Epithelial cell of proximal tubule (primary cell): Measurements from ENCODE around the gene HNRNPM. TPM values are rescaled to one million over a fixed set of nuclear protein-coding genes. Genes with fewer than 3 reads are reported as not detected.
"Not testable (repeated sequence)": the region's sequence is repeated elsewhere in the genome, so short reads cannot be mapped to it uniquely, and the experiment has no call there.

ENCODE experiments used
- DNase-seq: peaks from one replicate; pipeline ENCODE4 v3.0.0-alpha.2; 2011; ENCODE audit warnings: low read depth
- H3K4me3 ChIP-seq: 2 replicates; pipeline ENCODE4 v1.5.1; 2011; ENCODE audit warnings: low read depth, mild to moderate bottlenecking, low read length
- CTCF ChIP-seq: conservative IDR thresholded peaks from 2 replicates; pipeline ENCODE4 v1.5.1; 2012; ENCODE audit warnings: low read depth, mild to moderate bottlenecking, low read length
- total RNA-seq: library from RNA; depleted of rRNA; stranded (reverse); fragments of >200 nt; gene quantifications from 2 replicates; pipeline ENCODE4 v1.2.3, GENCODE V29; 2015

The HNRNPM gene
- total RNA-seq, 1 donor from 2014 or later = 134 TPM

- no peak for DNase-seq
- no peak overlapping the region for H3K4me3 ChIP-seq
- no peak for TF ChIP-seq CTCF
Measured at GRCh38 chr19:8426283-8426682, 18.5 kb upstream of the HNRNPM start.

- no peak overlapping the region for H3K4me3 ChIP-seq
- DNase-seq = no peak
- no peak for TF ChIP-seq CTCF
Measured at GRCh38 chr19:8429044-8429443, 15.7 kb upstream of the HNRNPM start.

- DNase-seq = no peak
- TF ChIP-seq CTCF = no peak
- H3K4me3 ChIP-seq = no peak overlapping the region
Measured at GRCh38 chr19:8429826-8430225, 14.9 kb upstream of the HNRNPM start.

- no peak for TF ChIP-seq CTCF
Measured at GRCh38 chr19:8430650-8431049, 14.1 kb upstream of the HNRNPM start.

GRCh38 chr19:8438236-8438635 is 6.5 kb upstream of the HNRNPM start:
- H3K4me3 ChIP-seq = no peak overlapping the region
- no peak for DNase-seq
- TF ChIP-seq CTCF = no peak

More at GRCh38 chr19:8430650-8431049, 14.1 kb upstream of the HNRNPM start:
- no peak overlapping the region for H3K4me3 ChIP-seq
- no peak for DNase-seq

- DNase-seq = no peak
- H3K4me3 ChIP-seq = no peak overlapping the region
- no peak for TF ChIP-seq CTCF
Measured at GRCh38 chr19:8441725-8442544, 2.8 kb upstream of the HNRNPM start.

- DNase-seq = not testable (repeated sequence)
- H3K4me3 ChIP-seq = peak overlapping the region; percentile 93
Measured at GRCh38 chr19:8444140-8444676, 567 bp upstream of the HNRNPM start.
